Measurements from ENCODE around the gene CFAP46. TPM values are rescaled to one million over a fixed set of nuclear protein-coding genes. Genes with fewer than 3 reads are reported as not detected.

CFAP46 gene
- total and polyA plus RNA-seq, 2 of the 8 experiments (the other 6 are each of a cell fraction or from before 2014, with no cell fraction given) = 2.6 to 4.8 TPM

GRCh38 chr10:132939378-132939955 is 2.9 kb downstream of the CFAP46 start (continued):
- TF ChIP-seq SAP30 (IDR thresholded peaks at IDR 0.05; ENCODE audit: insufficient read depth, insufficient replicate concordance, low read length) = no peak
- no peak for TF ChIP-seq EGR1 (IDR thresholded peaks at IDR 0.05; ENCODE audit: borderline replicate concordance, low read depth, low read length)
- TF ChIP-seq SIRT6 (IDR thresholded peaks at IDR 0.05; ENCODE audit: low read length) = no peak
- TF ChIP-seq KDM1A (IDR thresholded peaks at IDR 0.05; ENCODE audit: borderline replicate concordance, low read length) = no peak
- TF ChIP-seq CHD2 (IDR thresholded peaks at IDR 0.05; ENCODE audit: low read length) = no peak
- TF ChIP-seq CBX8 (IDR thresholded peaks at IDR 0.05; ENCODE audit: borderline replicate concordance, low read depth, low read length) = no peak
